ENCODE results near the gene PSD2.

PSD2 gene

DNA sequence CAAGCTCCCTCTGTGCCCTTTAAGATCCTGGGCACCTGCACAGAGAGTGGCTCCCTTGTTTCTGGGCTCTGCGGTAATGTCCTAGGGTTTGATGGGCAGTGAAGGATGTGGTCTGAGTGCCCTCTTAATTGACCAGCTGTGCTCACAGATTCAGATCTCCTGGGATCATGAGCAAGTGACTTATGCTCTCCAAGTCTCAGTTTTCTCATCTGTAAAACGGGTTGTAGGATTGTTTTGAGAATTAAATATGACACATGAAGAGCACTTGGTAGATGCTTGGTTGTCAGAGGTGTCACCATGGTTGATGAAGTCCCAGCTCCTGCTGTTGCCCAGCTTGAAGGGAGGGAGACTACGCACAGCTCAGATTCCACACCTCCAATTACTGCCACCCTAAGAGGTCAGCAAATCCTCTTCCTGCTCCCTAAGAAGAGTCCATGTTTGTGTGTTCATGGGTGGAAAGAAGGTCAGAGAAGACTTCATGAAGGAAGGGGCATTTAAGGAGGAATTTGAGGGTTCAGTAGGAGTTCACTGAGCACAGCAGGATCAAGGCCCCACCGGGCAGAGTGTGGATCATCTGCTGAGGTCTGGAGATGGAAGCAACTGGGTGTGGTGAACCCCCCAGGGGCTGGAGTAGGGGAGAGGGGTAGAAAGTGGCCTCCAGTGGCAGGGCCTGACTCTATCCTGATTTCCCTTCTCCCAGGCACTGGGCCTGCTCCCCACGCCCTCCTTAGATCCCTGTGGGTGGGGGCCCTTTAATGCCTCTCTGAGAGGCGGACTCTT is 1.4 kb upstream of the PSD2 start:
- Histone ChIP-seq H3K36me3 (ENCODE audit: control insufficient read depth, insufficient read depth, low read length) (no peaks in the 10 kb centered on the region), H3K27ac (no peak overlapping the region), H2AFZ (no peak overlapping the region), H3K4me2 (ENCODE audit: low read length) (no peak overlapping the region), H3K27me3 (ENCODE audit: control insufficient read depth, insufficient read depth, low read length) (no peaks in the 10 kb centered on the region), H3K79me2 (no peaks in the 10 kb centered on the region), H3K4me3 (ENCODE audit: low read depth, low read length) (no peak overlapping the region), H3K9me3 (ENCODE audit: control insufficient read depth, low read length) (no peaks in the 10 kb centered on the region), H3K9ac (no peak overlapping the region), H3K4me1 (peaks cover 3% of the 10 kb centered on the region)
- TF ChIP-seq, protein P1, sequence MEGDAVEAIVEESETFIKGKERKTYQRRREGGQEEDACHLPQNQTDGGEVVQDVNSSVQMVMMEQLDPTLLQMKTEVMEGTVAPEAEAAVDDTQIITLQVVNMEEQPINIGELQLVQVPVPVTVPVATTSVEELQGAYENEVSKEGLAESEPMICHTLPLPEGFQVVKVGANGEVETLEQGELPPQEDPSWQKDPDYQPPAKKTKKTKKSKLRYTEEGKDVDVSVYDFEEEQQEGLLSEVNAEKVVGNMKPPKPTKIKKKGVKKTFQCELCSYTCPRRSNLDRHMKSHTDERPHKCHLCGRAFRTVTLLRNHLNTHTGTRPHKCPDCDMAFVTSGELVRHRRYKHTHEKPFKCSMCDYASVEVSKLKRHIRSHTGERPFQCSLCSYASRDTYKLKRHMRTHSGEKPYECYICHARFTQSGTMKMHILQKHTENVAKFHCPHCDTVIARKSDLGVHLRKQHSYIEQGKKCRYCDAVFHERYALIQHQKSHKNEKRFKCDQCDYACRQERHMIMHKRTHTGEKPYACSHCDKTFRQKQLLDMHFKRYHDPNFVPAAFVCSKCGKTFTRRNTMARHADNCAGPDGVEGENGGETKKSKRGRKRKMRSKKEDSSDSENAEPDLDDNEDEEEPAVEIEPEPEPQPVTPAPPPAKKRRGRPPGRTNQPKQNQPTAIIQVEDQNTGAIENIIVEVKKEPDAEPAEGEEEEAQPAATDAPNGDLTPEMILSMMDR (IDR thresholded peaks at IDR 0.05) = no peak

- Histone ChIP-seq H3K9me3 (ENCODE audit: control insufficient read depth, low read length) (no peaks in the 10 kb centered on the region), H3K4me1 (peaks cover 3% of the 10 kb centered on the region), H3K36me3 (ENCODE audit: control insufficient read depth, insufficient read depth, low read length) (no peaks in the 10 kb centered on the region), H3K27ac (no peak overlapping the region), H3K79me2 (no peaks in the 10 kb centered on the region), H2AFZ (no peak overlapping the region), H3K27me3 (ENCODE audit: control insufficient read depth, insufficient read depth, low read length) (no peaks in the 10 kb centered on the region), H3K9ac (no peak overlapping the region), H3K4me3 (ENCODE audit: low read depth, low read length) (no peak overlapping the region), H3K4me2 (ENCODE audit: low read length) (no peak overlapping the region)
- TF ChIP-seq, protein P1 (IDR thresholded peaks at IDR 0.05) = no peak
Observed at GRCh38 chr5:139796061-139796806, 626 bp downstream of the PSD2 start.

- H3K9ac ChIP-seq = no peak overlapping the region
- H3K27me3 ChIP-seq (ENCODE audit: control insufficient read depth, insufficient read depth, low read length) = no peaks in the 10 kb centered on the region
- TF ChIP-seq, protein P1 (IDR thresholded peaks at IDR 0.05) = no peak
- no peak overlapping the region for H2AFZ ChIP-seq
- H3K4me2 ChIP-seq (ENCODE audit: low read length) = no peak overlapping the region
- H3K36me3 ChIP-seq (ENCODE audit: control insufficient read depth, insufficient read depth, low read length) = no peaks in the 10 kb centered on the region
- peaks cover 3% of the 10 kb centered on the region for H3K4me1 ChIP-seq
- no peaks in the 10 kb centered on the region for H3K79me2 ChIP-seq
- no peaks in the 10 kb centered on the region for H3K9me3 ChIP-seq (ENCODE audit: control insufficient read depth, low read length)
- H3K27ac ChIP-seq = no peak overlapping the region
- H3K4me3 ChIP-seq (ENCODE audit: low read depth, low read length) = no peak overlapping the region
Observed at GRCh38 chr5:139797335-139797734, 1.7 kb downstream of the PSD2 start.

- Histone ChIP-seq H3K9ac (no peak overlapping the region), H3K27me3 (ENCODE audit: control insufficient read depth, insufficient read depth, low read length) (no peaks in the 10 kb centered on the region), H3K27ac (no peak overlapping the region)
Observed at GRCh38 chr5:139797856-139798510, 2.4 kb downstream of the PSD2 start.

More at GRCh38 chr5:139797856-139798510, 2.4 kb downstream of the PSD2 start:
- Histone ChIP-seq H3K4me2 (ENCODE audit: low read length) (no peak overlapping the region), H3K4me1 (peaks cover 3% of the 10 kb centered on the region), H2AFZ (no peak overlapping the region), H3K9me3 (ENCODE audit: control insufficient read depth, low read length) (no peaks in the 10 kb centered on the region), H3K79me2 (no peaks in the 10 kb centered on the region), H3K4me3 (ENCODE audit: low read depth, low read length) (no peak overlapping the region), H3K36me3 (ENCODE audit: control insufficient read depth, insufficient read depth, low read length) (no peaks in the 10 kb centered on the region)
- TF ChIP-seq, protein P1 (IDR thresholded peaks at IDR 0.05) = no peak

Measured in parathyroid adenoma (tissue), 2 donors.